ENCODE data around the gene PDK2.

DNA sequence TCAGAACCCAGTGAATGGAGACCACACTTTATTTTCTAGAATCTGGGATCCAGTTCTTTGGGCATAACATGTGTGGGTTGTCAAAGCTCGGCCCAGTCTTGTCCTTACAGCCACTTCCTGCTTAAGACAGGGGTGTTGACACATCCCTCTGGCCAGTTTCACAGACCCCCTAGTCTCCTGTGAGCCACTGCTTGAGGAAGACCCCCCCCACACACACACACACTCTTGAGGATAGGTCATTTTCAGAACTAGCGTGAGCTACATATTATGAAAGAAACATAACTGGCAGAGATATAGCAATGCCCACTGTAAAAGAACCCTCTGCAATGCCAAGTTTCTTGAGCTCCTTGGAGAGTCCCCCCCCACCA lies 3.2 kb upstream of the PDK2 start:
- TF ChIP-seq, protein P1, sequence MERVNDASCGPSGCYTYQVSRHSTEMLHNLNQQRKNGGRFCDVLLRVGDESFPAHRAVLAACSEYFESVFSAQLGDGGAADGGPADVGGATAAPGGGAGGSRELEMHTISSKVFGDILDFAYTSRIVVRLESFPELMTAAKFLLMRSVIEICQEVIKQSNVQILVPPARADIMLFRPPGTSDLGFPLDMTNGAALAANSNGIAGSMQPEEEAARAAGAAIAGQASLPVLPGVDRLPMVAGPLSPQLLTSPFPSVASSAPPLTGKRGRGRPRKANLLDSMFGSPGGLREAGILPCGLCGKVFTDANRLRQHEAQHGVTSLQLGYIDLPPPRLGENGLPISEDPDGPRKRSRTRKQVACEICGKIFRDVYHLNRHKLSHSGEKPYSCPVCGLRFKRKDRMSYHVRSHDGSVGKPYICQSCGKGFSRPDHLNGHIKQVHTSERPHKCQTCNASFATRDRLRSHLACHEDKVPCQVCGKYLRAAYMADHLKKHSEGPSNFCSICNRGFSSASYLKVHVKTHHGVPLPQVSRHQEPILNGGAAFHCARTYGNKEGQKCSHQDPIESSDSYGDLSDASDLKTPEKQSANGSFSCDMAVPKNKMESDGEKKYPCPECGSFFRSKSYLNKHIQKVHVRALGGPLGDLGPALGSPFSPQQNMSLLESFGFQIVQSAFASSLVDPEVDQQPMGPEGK (CRISPR knock-in tag; IDR thresholded peaks at IDR 0.05; ENCODE audit: borderline replicate concordance), result no peak
- no peak for TF ChIP-seq ESRRG (CRISPR knock-in tag; IDR thresholded peaks at IDR 0.05)
- no peak for TF ChIP-seq RARB (CRISPR knock-in tag; IDR thresholded peaks at IDR 0.05)
- TF ChIP-seq, protein P2, sequence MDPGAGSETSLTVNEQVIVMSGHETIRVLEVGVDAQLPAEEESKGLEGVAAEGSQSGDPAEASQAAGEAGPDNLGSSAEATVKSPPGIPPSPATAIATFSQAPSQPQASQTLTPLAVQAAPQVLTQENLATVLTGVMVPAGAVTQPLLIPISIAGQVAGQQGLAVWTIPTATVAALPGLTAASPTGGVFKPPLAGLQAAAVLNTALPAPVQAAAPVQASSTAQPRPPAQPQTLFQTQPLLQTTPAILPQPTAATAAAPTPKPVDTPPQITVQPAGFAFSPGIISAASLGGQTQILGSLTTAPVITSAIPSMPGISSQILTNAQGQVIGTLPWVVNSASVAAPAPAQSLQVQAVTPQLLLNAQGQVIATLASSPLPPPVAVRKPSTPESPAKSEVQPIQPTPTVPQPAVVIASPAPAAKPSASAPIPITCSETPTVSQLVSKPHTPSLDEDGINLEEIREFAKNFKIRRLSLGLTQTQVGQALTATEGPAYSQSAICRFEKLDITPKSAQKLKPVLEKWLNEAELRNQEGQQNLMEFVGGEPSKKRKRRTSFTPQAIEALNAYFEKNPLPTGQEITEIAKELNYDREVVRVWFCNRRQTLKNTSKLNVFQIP (CRISPR knock-in tag; IDR thresholded peaks at IDR 0.05; ENCODE audit: borderline replicate concordance, low read depth), result no peak
- TF ChIP-seq, protein P3, sequence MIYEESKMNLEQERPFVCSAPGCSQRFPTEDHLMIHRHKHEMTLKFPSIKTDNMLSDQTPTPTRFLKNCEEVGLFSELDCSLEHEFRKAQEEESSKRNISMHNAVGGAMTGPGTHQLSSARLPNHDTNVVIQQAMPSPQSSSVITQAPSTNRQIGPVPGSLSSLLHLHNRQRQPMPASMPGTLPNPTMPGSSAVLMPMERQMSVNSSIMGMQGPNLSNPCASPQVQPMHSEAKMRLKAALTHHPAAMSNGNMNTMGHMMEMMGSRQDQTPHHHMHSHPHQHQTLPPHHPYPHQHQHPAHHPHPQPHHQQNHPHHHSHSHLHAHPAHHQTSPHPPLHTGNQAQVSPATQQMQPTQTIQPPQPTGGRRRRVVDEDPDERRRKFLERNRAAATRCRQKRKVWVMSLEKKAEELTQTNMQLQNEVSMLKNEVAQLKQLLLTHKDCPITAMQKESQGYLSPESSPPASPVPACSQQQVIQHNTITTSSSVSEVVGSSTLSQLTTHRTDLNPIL (CRISPR knock-in tag; IDR thresholded peaks at IDR 0.05; ENCODE audit: low read depth), result no peak
- TF ChIP-seq, protein P4, sequence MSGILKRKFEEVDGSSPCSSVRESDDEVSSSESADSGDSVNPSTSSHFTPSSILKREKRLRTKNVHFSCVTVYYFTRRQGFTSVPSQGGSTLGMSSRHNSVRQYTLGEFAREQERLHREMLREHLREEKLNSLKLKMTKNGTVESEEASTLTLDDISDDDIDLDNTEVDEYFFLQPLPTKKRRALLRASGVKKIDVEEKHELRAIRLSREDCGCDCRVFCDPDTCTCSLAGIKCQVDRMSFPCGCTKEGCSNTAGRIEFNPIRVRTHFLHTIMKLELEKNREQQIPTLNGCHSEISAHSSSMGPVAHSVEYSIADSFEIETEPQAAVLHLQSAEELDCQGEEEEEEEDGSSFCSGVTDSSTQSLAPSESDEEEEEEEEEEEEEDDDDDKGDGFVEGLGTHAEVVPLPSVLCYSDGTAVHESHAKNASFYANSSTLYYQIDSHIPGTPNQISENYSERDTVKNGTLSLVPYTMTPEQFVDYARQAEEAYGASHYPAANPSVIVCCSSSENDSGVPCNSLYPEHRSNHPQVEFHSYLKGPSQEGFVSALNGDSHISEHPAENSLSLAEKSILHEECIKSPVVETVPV (CRISPR knock-in tag; IDR thresholded peaks at IDR 0.05), result no peak
- no peak for TF ChIP-seq ZNF70 (CRISPR knock-in tag; IDR thresholded peaks at IDR 0.05)
- no peak for TF ChIP-seq GLIS3 (CRISPR knock-in tag; IDR thresholded peaks at IDR 0.05)

All from SK-N-SH treated with all-trans-retinoic acid at 6 μM for 48 hours (cell line).